ENCODE measurements around the gene CTAGE4. TPM values are rescaled to one million over a fixed set of nuclear protein-coding genes. Genes with fewer than 3 reads are reported as not detected.
"Not testable (repeated sequence)": the region's sequence is repeated elsewhere in the genome, so short reads cannot be mapped to it uniquely, and the experiment has no call there.

CTAGE4 gene
- 2.0 TPM for total RNA-seq

DNA sequence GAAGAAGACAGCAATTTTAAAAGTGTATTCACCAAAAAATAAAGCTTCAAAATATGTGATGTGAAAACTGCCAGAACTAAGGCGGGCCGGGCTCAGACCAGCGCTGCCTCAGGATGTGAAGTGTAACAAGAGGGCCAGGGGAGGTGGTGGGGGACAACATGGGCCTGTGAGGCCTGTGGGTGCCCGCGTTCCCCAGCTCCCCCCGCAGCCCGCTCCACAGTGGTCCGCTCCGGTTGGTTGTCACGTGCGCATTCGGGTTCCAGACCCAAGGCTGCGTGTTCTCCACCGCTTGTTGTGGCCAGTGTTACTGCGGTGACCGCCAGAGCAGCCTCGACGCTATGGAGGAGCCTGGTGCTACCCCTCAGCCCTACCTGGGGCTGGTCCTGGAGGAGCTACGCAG, at the start of gene CTAGE4:
TSS of gene CTAGE4 (plus strand) at position 301 of the 400 bp plus-strand sequence. CDS start at position 339, 38 bp downstream.
- H3K9me3 ChIP-seq (ENCODE audit: low read depth, low read length); H3K27me3 ChIP-seq (ENCODE audit: insufficient read depth, low read length); H3K4me1 ChIP-seq (ENCODE audit: insufficient read depth, low read length); H3K4me3 ChIP-seq (ENCODE audit: low read length): not testable (repeated sequence)

- Histone ChIP-seq H3K4me1 (ENCODE audit: insufficient read depth, low read length) (no peaks in the 10 kb centered on the region), H3K27me3 (ENCODE audit: insufficient read depth, low read length) (no peaks in the 10 kb centered on the region), H3K4me3 (ENCODE audit: low read length) (no peak overlapping the region), H3K9me3 (ENCODE audit: low read depth, low read length) (no peaks in the 10 kb centered on the region)
Observed at GRCh38 chr7:144134116-144134515, 49.1 kb upstream of the CTAGE4 start.

- Histone ChIP-seq H3K27me3 (ENCODE audit: insufficient read depth, low read length) (no peaks in the 10 kb centered on the region), H3K4me3 (ENCODE audit: low read length) (no peak overlapping the region), H3K4me1 (ENCODE audit: insufficient read depth, low read length) (no peaks in the 10 kb centered on the region), H3K9me3 (ENCODE audit: low read depth, low read length) (no peaks in the 10 kb centered on the region)
Observed at GRCh38 chr7:144137501-144137900, 45.8 kb upstream of the CTAGE4 start.

- H3K4me3 ChIP-seq (ENCODE audit: low read length): no peak overlapping the region
- H3K9me3 ChIP-seq (ENCODE audit: low read depth, low read length): no peaks in the 10 kb centered on the region
- no peaks in the 10 kb centered on the region for H3K27me3 ChIP-seq (ENCODE audit: insufficient read depth, low read length)
- no peaks in the 10 kb centered on the region for H3K4me1 ChIP-seq (ENCODE audit: insufficient read depth, low read length)
Observed at GRCh38 chr7:144142187-144142586, 41.1 kb upstream of the CTAGE4 start.

DNA sequence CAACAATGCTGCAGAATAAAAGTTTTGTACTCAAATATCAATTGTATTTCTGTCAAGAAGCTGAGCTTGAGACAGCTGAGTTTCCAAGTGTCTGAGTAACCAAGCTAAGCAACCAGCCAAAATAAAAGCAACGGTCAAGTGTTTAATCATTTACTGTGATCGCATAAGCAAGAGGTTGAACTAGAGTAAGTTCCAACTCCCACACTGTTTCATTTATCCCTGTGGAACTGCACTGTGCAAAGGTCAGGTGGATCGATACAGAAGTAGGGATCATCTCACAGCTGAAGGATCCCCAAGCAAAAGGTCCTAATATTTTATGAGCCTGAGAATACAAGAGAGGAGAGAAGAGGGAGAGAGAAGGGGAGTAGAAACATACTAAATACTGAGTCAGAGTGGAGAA, 38.8 kb upstream of the CTAGE4 start:
- no peaks in the 10 kb centered on the region for H3K4me1 ChIP-seq (ENCODE audit: insufficient read depth, low read length)
- H3K4me3 ChIP-seq (ENCODE audit: low read length): no peak overlapping the region
- no peaks in the 10 kb centered on the region for H3K27me3 ChIP-seq (ENCODE audit: insufficient read depth, low read length)
- H3K9me3 ChIP-seq (ENCODE audit: low read depth, low read length): peaks cover 19% of the 10 kb centered on the region

DNA sequence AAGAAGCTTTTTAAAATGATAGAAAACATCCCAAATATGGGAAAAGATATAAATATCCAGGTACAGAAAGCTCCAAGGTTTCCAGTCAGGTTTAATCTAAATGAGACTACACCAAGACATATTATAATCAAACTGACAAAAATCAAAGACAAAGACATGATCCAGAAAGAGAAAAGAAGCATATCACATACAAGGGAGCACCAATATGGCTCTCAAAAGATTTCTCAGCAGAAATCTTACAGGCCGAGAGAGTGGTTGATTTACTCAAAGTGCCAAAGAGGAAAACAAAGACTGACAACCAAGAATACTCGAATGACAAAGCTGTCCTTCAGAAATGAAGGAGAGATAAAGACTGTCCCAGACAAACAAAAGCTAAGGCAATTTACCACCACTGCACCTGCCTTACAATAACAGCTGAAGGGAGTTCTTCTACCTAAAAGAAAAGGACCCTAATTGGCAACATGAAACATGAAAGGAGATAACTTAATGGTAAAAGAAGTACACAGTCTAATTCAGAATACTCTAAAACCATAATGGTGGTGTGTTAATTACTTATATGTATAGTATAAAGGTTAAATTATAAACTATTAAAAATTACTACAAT, 34.9 kb upstream of the CTAGE4 start:
- Histone ChIP-seq H3K4me3 (ENCODE audit: low read length) (no peak overlapping the region), H3K9me3 (ENCODE audit: low read depth, low read length) (peaks cover 34% of the 10 kb centered on the region), H3K27me3 (ENCODE audit: insufficient read depth, low read length) (peaks cover 11% of the 10 kb centered on the region)

DNA sequence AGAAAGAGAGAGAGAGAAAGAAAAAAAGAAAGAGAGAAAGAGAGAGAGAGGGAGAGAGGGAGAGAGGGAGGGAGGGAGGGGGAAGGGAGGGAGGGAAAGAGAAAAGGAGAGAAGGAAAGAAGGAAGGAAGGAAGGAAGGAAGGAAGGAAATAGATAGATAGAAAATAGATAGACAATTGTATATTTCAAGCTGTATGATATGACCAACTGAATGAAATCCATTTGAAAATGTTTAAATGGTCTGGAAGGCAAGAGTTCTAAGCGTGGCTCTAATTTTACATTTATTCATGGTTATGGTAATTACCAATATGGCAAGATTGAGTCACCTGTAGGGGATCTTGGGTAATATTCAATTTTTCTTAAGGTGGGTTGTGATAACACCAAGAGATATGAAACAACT, 24.4 kb upstream of the CTAGE4 start:
- H3K27me3 ChIP-seq (ENCODE audit: insufficient read depth, low read length): no peaks in the 10 kb centered on the region
- no peak overlapping the region for H3K4me3 ChIP-seq (ENCODE audit: low read length)
- H3K4me1 ChIP-seq (ENCODE audit: insufficient read depth, low read length): no peaks in the 10 kb centered on the region

More for the DNA sequence above, 34.9 kb upstream of the CTAGE4 start:
- H3K4me1 ChIP-seq (ENCODE audit: insufficient read depth, low read length): no peaks in the 10 kb centered on the region

DNA sequence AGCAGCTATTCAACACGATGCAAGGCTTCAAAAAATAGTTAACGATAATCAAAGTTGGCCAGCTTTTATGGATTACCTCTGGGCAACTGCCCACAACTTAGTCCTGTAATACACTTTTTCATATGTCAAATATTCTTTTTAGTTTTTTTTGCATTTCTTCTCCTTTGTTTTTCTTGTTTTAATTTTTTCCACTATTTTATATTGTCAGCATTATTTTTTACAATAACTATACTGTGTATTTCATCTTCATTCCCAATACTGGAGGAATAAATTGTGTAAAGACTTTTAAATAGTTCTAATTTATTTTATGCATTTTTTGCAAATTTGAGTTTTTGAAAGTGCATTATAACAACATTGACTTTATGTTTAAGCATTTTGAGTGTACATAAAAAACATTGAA, 18.5 kb upstream of the CTAGE4 start:
- Histone ChIP-seq H3K4me1 (ENCODE audit: insufficient read depth, low read length) (no peaks in the 10 kb centered on the region), H3K27me3 (ENCODE audit: insufficient read depth, low read length) (no peaks in the 10 kb centered on the region)

More for the DNA sequence above, 24.4 kb upstream of the CTAGE4 start:
- H3K9me3 ChIP-seq (ENCODE audit: low read depth, low read length): no peaks in the 10 kb centered on the region

GRCh38 chr7:144171594-144172350, 11.5 kb upstream of the CTAGE4 start:
- not testable (repeated sequence) for H3K27me3 ChIP-seq (ENCODE audit: insufficient read depth, low read length); H3K4me3 ChIP-seq (ENCODE audit: low read length); H3K9me3 ChIP-seq (ENCODE audit: low read depth, low read length); H3K4me1 ChIP-seq (ENCODE audit: insufficient read depth, low read length)

More for the DNA sequence above, 18.5 kb upstream of the CTAGE4 start:
- Histone ChIP-seq H3K9me3 (ENCODE audit: low read depth, low read length) (no peaks in the 10 kb centered on the region), H3K4me3 (ENCODE audit: low read length) (no peak overlapping the region)

DNA sequence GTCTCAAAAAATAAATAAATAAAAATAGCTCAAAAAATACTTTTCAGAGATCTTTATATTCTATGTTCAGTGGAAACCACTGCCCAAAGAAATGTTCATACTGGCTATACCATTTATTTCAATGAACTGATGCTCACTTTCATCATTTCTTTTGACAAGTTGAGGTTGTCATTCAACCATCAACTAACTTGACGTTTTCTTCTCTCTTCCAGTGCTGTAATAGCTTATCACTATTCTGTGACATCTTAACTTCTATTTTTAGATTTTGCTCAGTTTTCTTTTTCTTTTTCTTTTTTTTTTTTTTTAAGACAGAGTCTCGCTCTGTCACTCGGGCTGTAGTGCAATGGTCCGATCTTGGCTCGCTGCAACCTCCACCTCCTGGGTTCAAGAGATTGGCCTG, 8.7 kb upstream of the CTAGE4 start:
- Histone ChIP-seq H3K4me1 (ENCODE audit: insufficient read depth, low read length) (no peaks in the 10 kb centered on the region), H3K27me3 (ENCODE audit: insufficient read depth, low read length) (no peaks in the 10 kb centered on the region), H3K9me3 (ENCODE audit: low read depth, low read length) (no peaks in the 10 kb centered on the region), H3K4me3 (ENCODE audit: low read length) (no peak overlapping the region)

DNA sequence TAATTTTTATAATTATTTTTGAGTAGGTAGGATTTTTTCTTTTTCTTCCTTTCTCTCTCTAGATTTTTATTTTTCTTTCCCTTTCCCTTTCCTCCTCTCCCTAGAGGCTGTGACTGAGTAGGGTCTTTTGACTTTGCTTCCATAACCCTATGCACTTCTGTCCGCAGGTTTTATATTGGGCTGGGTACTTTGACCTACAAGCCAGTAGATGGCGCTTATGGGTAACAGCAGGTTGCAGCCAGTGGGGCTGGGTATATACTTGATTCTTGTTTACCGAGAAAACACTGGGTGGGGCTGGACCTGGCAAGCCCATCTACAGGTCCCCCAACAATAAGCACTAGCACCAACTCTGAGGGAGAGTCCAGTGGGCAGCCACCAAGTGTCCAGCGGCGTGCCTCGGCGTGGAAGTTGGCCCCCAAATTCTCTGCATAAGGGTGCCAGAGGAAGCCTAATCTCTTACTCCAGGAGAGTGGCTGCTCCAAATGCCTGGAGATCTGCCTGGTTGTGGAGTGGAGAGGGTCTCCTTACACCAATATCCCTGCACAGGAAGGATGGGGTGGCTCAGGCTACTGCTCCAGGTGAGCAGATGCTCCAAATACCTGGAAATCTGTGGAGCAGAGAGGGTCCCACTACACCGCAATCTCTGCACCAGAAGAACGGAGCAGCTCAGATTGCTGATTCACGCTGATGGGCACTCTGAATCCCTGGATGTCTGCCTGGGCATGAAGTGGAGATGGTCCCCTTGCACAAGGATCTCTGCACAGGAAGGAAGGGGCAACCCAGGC, 4.7 kb upstream of the CTAGE4 start:
- H3K9me3 ChIP-seq (ENCODE audit: low read depth, low read length); H3K27me3 ChIP-seq (ENCODE audit: insufficient read depth, low read length); H3K4me3 ChIP-seq (ENCODE audit: low read length); H3K4me1 ChIP-seq (ENCODE audit: insufficient read depth, low read length): not testable (repeated sequence)

DNA sequence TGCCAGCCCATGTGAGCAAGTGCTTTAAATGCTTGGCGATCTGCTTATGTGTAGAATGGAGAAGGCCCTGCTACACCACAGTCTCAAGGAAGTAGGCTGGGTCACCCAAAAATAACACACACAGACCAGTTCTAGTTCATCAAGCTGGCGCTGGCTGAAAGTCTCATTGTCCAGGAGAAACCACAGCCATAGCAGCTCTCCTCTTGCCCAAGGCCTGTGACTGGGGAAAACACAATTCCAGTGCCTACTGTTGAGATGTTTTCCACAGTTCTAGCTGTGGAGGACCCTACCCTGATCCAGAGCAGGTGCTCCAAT, 4.1 kb upstream of the CTAGE4 start:
- not testable (repeated sequence) for H3K27me3 ChIP-seq (ENCODE audit: insufficient read depth, low read length); H3K4me3 ChIP-seq (ENCODE audit: low read length); H3K4me1 ChIP-seq (ENCODE audit: insufficient read depth, low read length); H3K9me3 ChIP-seq (ENCODE audit: low read depth, low read length)

DNA sequence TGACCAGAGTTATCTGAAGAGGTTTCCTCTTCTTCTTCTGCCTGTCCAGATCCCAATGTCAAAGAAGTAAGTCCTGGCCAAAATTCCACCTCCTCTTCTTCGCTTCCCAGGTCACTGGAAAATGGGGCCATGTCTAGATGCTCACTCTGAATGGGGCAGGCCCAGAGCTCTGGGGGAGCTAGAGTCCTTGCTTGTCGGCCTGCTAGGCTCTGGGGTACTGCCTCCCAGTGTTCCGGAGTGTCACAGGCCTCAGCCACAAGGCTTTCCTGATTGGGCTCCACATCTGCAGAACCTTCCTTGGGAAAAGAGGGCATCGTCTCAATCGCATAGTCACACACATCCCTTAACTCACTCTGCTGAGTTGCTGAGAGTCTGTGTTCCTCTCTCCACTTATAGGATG, 4.6 kb downstream of the CTAGE4 start:
- not testable (repeated sequence) for H3K27me3 ChIP-seq (ENCODE audit: insufficient read depth, low read length)

GRCh38 chr7:144188578-144189171, 5.4 kb downstream of the CTAGE4 start:
- H3K9me3 ChIP-seq (ENCODE audit: low read depth, low read length); H3K4me1 ChIP-seq (ENCODE audit: insufficient read depth, low read length); H3K4me3 ChIP-seq (ENCODE audit: low read length); H3K27me3 ChIP-seq (ENCODE audit: insufficient read depth, low read length): not testable (repeated sequence)

More for the DNA sequence above, 4.6 kb downstream of the CTAGE4 start:
- H3K4me3 ChIP-seq (ENCODE audit: low read length); H3K4me1 ChIP-seq (ENCODE audit: insufficient read depth, low read length); H3K9me3 ChIP-seq (ENCODE audit: low read depth, low read length): not testable (repeated sequence)

- H3K4me3 ChIP-seq (ENCODE audit: low read length); H3K4me1 ChIP-seq (ENCODE audit: insufficient read depth, low read length); H3K27me3 ChIP-seq (ENCODE audit: insufficient read depth, low read length): not testable (repeated sequence)
Observed at GRCh38 chr7:144193782-144194181, 10.5 kb downstream of the CTAGE4 start.

More at GRCh38 chr7:144193782-144194181, 10.5 kb downstream of the CTAGE4 start:
- not testable (repeated sequence) for H3K9me3 ChIP-seq (ENCODE audit: low read depth, low read length)

Data from mononuclear cell (primary cell).